Measurements from ENCODE around the gene ZNF383. TPM values are rescaled to one million over a fixed set of nuclear protein-coding genes. Genes with fewer than 3 reads are reported as not detected.
"Not testable (repeated sequence)": the region's sequence is repeated elsewhere in the genome, so short reads cannot be mapped to it uniquely, and the experiment has no call there.

Gene ZNF383
- polyA plus RNA-seq, 3 donors from 2014 or later = 5.9 to 8.7 (median 7.9) TPM

GRCh38 chr19:37251308-37252229 is 33.6 kb downstream of the ZNF383 start:
- peak overlapping the region; percentile 85 to 92 (median 90) for H3K4me3 Mint-ChIP-seq
- peaks cover 14 to 25% of the 10 kb centered on the region in 2 donors for H3K4me1 Mint-ChIP-seq
- peaks cover 3 to 34% (median 24%) of the 10 kb centered on the region in 3 donors for H3K36me3 Mint-ChIP-seq
- DNase-seq = peak; percentile 71 to 86 (median 72)
- peak overlapping the region in 4 of 6 donors; percentile 57 to 79 (median 72) for H3K27ac Mint-ChIP-seq
- H3K27me3 Mint-ChIP-seq (ENCODE audit: low read depth in 3 of 3) = peaks cover 1 to 3% (median 2%) of the 10 kb centered on the region in 3 donors
- peaks cover 28 to 82% (median 67%) of the 10 kb centered on the region in 6 donors for H3K9me3 Mint-ChIP-seq

- H3K27ac Mint-ChIP-seq; H3K4me3 Mint-ChIP-seq; H3K4me1 Mint-ChIP-seq; DNase-seq; H3K27me3 Mint-ChIP-seq (ENCODE audit: low read depth in 3 of 3): not testable (repeated sequence)
- peaks cover 4 to 25% (median 12%) of the 10 kb centered on the region in 3 donors for H3K36me3 Mint-ChIP-seq
- peaks cover 7 to 31% (median 17%) of the 10 kb centered on the region in 6 donors for H3K9me3 Mint-ChIP-seq
These were observed 45.0 kb downstream of the ZNF383 start for GRCh38 chr19:37263028-37263427.

- DNase-seq; H3K27ac Mint-ChIP-seq; H3K4me1 Mint-ChIP-seq; H3K36me3 Mint-ChIP-seq; H3K4me3 Mint-ChIP-seq; H3K27me3 Mint-ChIP-seq (ENCODE audit: low read depth in 3 of 3): not testable (repeated sequence)
- peaks cover 2 to 16% (median 10%) of the 10 kb centered on the region in 6 donors for H3K9me3 Mint-ChIP-seq
These were observed 49.0 kb downstream of the ZNF383 start for GRCh38 chr19:37267005-37267404.

- not testable (repeated sequence) for H3K27me3 Mint-ChIP-seq (ENCODE audit: low read depth in 3 of 3); H3K4me1 Mint-ChIP-seq; DNase-seq; H3K36me3 Mint-ChIP-seq; H3K27ac Mint-ChIP-seq
- peak overlapping the region in 3 of 5 donors; percentile 6 to 33 (median 18) for H3K4me3 Mint-ChIP-seq
- peaks cover 2 to 13% (median 7%) of the 10 kb centered on the region in 6 donors for H3K9me3 Mint-ChIP-seq
These were observed 49.7 kb downstream of the ZNF383 start for GRCh38 chr19:37267755-37268154.

- H3K27ac Mint-ChIP-seq; H3K4me3 Mint-ChIP-seq; H3K9me3 Mint-ChIP-seq; H3K27me3 Mint-ChIP-seq (ENCODE audit: low read depth in 3 of 3); DNase-seq; H3K4me1 Mint-ChIP-seq; H3K36me3 Mint-ChIP-seq: not testable (repeated sequence)
These were observed 62.6 kb downstream of the ZNF383 start for GRCh38 chr19:37280656-37281055.

GRCh38 chr19:37284020-37284419 is 66.0 kb downstream of the ZNF383 start:
- not testable (repeated sequence) for H3K4me3 Mint-ChIP-seq; H3K27ac Mint-ChIP-seq; H3K27me3 Mint-ChIP-seq (ENCODE audit: low read depth in 3 of 3); DNase-seq; H3K36me3 Mint-ChIP-seq; H3K4me1 Mint-ChIP-seq; H3K9me3 Mint-ChIP-seq

GRCh38 chr19:37289229-37289628 is 71.2 kb downstream of the ZNF383 start:
- not testable (repeated sequence) for H3K27ac Mint-ChIP-seq; H3K4me1 Mint-ChIP-seq; H3K9me3 Mint-ChIP-seq; H3K27me3 Mint-ChIP-seq (ENCODE audit: low read depth in 3 of 3); H3K4me3 Mint-ChIP-seq; H3K36me3 Mint-ChIP-seq
- DNase-seq = peak in 1 of 3 donors; percentile 16

GRCh38 chr19:37292998-37293939 is 75.3 kb downstream of the ZNF383 start:
- not testable (repeated sequence) for H3K9me3 Mint-ChIP-seq; H3K27me3 Mint-ChIP-seq (ENCODE audit: low read depth in 3 of 3); H3K36me3 Mint-ChIP-seq; H3K4me1 Mint-ChIP-seq; H3K4me3 Mint-ChIP-seq; H3K27ac Mint-ChIP-seq
- DNase-seq = peak in 1 of 3 donors; percentile 10

GRCh38 chr19:37294246-37294645 is 76.2 kb downstream of the ZNF383 start:
- DNase-seq; H3K36me3 Mint-ChIP-seq; H3K4me3 Mint-ChIP-seq; H3K27ac Mint-ChIP-seq; H3K9me3 Mint-ChIP-seq; H3K27me3 Mint-ChIP-seq (ENCODE audit: low read depth in 3 of 3); H3K4me1 Mint-ChIP-seq: not testable (repeated sequence)

Other genes starting within 250 kb of the ZNF383 start
- 10 to 100 TPM; 12.2 to 18.6 (median 13.8) TPM for gene ZNF420, start 139.8 kb upstream of the ZNF383 start, polyA plus RNA-seq
- 10 to 100 TPM; 39.9 to 50.2 (median 49.8) TPM for gene ZNF585A, start 45.5 kb upstream of the ZNF383 start, polyA plus RNA-seq
- gene ZNF585B, start 7.7 kb upstream of the ZNF383 start, polyA plus RNA-seq = 1 to 10 TPM; 5.3 to 8.8 (median 8.7) TPM
- gene ZNF527, start 152.9 kb downstream of the ZNF383 start, polyA plus RNA-seq = 1 to 10 TPM; 8.1 to 9.9 (median 9.5) TPM
- 1 to 10 TPM; 4.4 to 8.6 (median 5.0) TPM for gene ZNF569, start 249.2 kb downstream of the ZNF383 start, polyA plus RNA-seq